SK-N-SH (cell line): Measurements from ENCODE around the gene OR5A1. TPM values are rescaled to one million over a fixed set of nuclear protein-coding genes. Genes with fewer than 3 reads are reported as not detected.

Experiments
- CTCF ChIA-PET: fragments of 300-600, 350-600 bp; formaldehyde crosslinking; extraction: SDS; loops from one replicate; lab custom pipeline; 2021; lab: Yijun Ruan, JAX
- POLR2A ChIA-PET: fragments of 350-600 bp; sonication (Branson Sonifier 250); formaldehyde crosslinking; extraction: SDS; loops from one replicate; lab custom pipeline; 2020; ENCODE audit warnings: antibody characterized with exemption, inconsistent platforms; lab: Yijun Ruan, JAX
- DNase-seq: peaks from one replicate; pipeline ENCODE4 v3.0.0; 2012
- H2AFZ ChIP-seq: fragments of 200-600 bp; sonication (generic); 2 replicates; pipeline ENCODE4 v1.8.1; 2016; ENCODE audit warnings: antibody characterized with exemption, mild to moderate bottlenecking, low read depth
- H3F3A ChIP-seq: fragments of 200-600 bp; sonication (generic); replicated peaks from 2 replicates; pipeline ENCODE3; 2016; ENCODE audit warnings: antibody characterized with exemption, mild to moderate bottlenecking; ENCODE audit not compliant: insufficient read depth
- H3K27ac ChIP-seq, 2 experiments: fragments of 200-500 bp in 1 of 2; fragments of 200-600 bp in 1 of 2; sonication (Bioruptor generic) in 1 of 2; sonication (generic), shearing (Covaris generic) in 1 of 2; 2 replicates each; pipeline versions ENCODE4 v1.5.1 to v1.6.1; 2014 to 2016; ENCODE audit warnings: low read depth in 2 of 2, inconsistent platforms in 1 of 2, low read length in 1 of 2, mild to moderate bottlenecking in 1 of 2, mixed read lengths in 1 of 2
- H3K27me3 ChIP-seq: fragments of 200-600 bp; sonication (generic), shearing (Covaris generic); 2 replicates; pipeline ENCODE4 v1.6.1; 2016; ENCODE audit warnings: mixed run types; ENCODE audit not compliant: insufficient read depth
- H3K36me3 ChIP-seq, 2 experiments: fragments of 200-500 bp in 1 of 2; fragments of 200-600 bp in 1 of 2; sonication (Bioruptor generic) in 1 of 2; sonication (generic) in 1 of 2; replicated peaks in 1 of 2; 2 replicates each; pipeline versions ENCODE3 to v1.5.1; 2014 to 2016; ENCODE audit warnings: low read length in 1 of 2, mild to moderate bottlenecking in 1 of 2; ENCODE audit not compliant: insufficient read depth in 2 of 2, control insufficient read depth in 1 of 2
- H3K4me1 ChIP-seq, 2 experiments: fragments of 200-500 bp in 1 of 2; fragments of 200-600 bp in 1 of 2; sonication (Bioruptor generic) in 1 of 2; sonication (generic), shearing (Covaris generic) in 1 of 2; 2 replicates each; pipeline versions ENCODE4 v1.5.1 to v1.6.1; 2014 to 2016; ENCODE audit warnings: low read depth in 1 of 2, low read length in 1 of 2, mixed run types in 1 of 2; ENCODE audit not compliant: insufficient read depth in 2 of 2, control insufficient read depth in 1 of 2
- H3K4me2 ChIP-seq: fragments of 200-600 bp; sonication (generic), shearing (Covaris generic); 2 replicates; pipeline ENCODE4 v1.6.1; 2017; ENCODE audit warnings: mixed run types
- H3K4me3 ChIP-seq, 2 experiments: fragments of 200-500 bp in 1 of 2; fragments of 200-600 bp in 1 of 2; sonication (Bioruptor generic) in 1 of 2; sonication (generic), shearing (Covaris generic) in 1 of 2; 2 replicates each; pipeline versions ENCODE4 v1.5.1 to v1.8.1; 2014 to 2016; ENCODE audit warnings: low read depth in 2 of 2, inconsistent platforms in 1 of 2, low read length in 1 of 2, mild to moderate bottlenecking in 1 of 2, mixed read lengths in 1 of 2, moderate library complexity in 1 of 2
- H3K79me2 ChIP-seq: fragments of 200-600 bp; sonication (generic); 2 replicates; pipeline ENCODE4 v1.8.1; 2017; ENCODE audit warnings: mild to moderate bottlenecking; ENCODE audit not compliant: insufficient read depth
- H3K9ac ChIP-seq: fragments of 200-600 bp; sonication (generic); 2 replicates; pipeline ENCODE4 v1.6.1; 2017; ENCODE audit warnings: mixed run types
- H3K9me2 ChIP-seq: fragments of 200-600 bp; sonication (generic); 2 replicates; pipeline ENCODE4 v1.6.1; 2017; ENCODE audit warnings: mixed run types
- H3K9me3 ChIP-seq: fragments of 200-600 bp; sonication (generic); 2 replicates; pipeline ENCODE4 v1.6.1; 2017; ENCODE audit warnings: mixed run types, mild to moderate bottlenecking, moderate library complexity
- H4K20me1 ChIP-seq: fragments of 200-600 bp; sonication (generic); 2 replicates; pipeline ENCODE4 v1.6.1; 2017; ENCODE audit warnings: mild to moderate bottlenecking, mixed run types; ENCODE audit not compliant: insufficient read depth
- ELF1 ChIP-seq: IDR thresholded peaks from 2 replicates; pipeline ENCODE4 v1.4.0; 2012
- EZH2phosphoT487 ChIP-seq: fragments of 200-600 bp; sonication (generic); IDR thresholded peaks from 2 replicates; pipeline ENCODE4 v1.6.1; 2017; ENCODE audit warnings: low read depth, mixed run types, mild to moderate bottlenecking, antibody characterized with exemption, moderate library complexity, borderline replicate concordance
- FOSL2 ChIP-seq: IDR thresholded peaks from 2 replicates; pipeline ENCODE4 v1.4.0; 2012; ENCODE audit warnings: low read depth, mild to moderate bottlenecking, moderate library complexity, borderline replicate concordance
- FOXM1 ChIP-seq: IDR thresholded peaks from 2 replicates; pipeline ENCODE4 v1.4.0; 2012; ENCODE audit warnings: low read depth, mild to moderate bottlenecking
- JUND ChIP-seq: IDR thresholded peaks from 2 replicates; pipeline ENCODE4 v1.4.0; 2012
- MAX ChIP-seq: IDR thresholded peaks from 2 replicates; pipeline ENCODE4 v1.4.0; 2012; ENCODE audit warnings: low read depth
- NRF1 ChIP-seq: IDR thresholded peaks from 2 replicates; pipeline ENCODE4 v1.6.1; 2012; ENCODE audit warnings: low read depth, mild to moderate bottlenecking, low read length
- POLR2AphosphoS5 ChIP-seq: IDR thresholded peaks from 2 replicates; pipeline ENCODE4 v1.6.1; 2012; ENCODE audit warnings: low read depth, low read length
- RAD21 ChIP-seq: IDR thresholded peaks from 2 replicates; pipeline ENCODE4 v1.6.1; 2012; ENCODE audit warnings: mild to moderate bottlenecking, low read length
- RCOR1 ChIP-seq: fragments of 150-350 bp; IDR thresholded peaks from 2 replicates; pipeline ENCODE4 v1.6.1; 2017; ENCODE audit warnings: antibody characterized with exemption, low read length
- REST ChIP-seq: IDR thresholded peaks from 2 replicates; pipeline ENCODE4 v1.6.1; 2012; ENCODE audit warnings: mild to moderate bottlenecking, low read depth, low read length, moderate library complexity
- RFX5 ChIP-seq: IDR thresholded peaks from 2 replicates; pipeline ENCODE4 v1.6.1; 2012; ENCODE audit warnings: mild to moderate bottlenecking, improper control_type of control experiment, low read length
- SIN3A ChIP-seq: IDR thresholded peaks from 2 replicates; pipeline ENCODE4 v1.6.1; 2012; ENCODE audit warnings: low read depth, mild to moderate bottlenecking, low read length, moderate library complexity, borderline replicate concordance
- SMC3 ChIP-seq: IDR thresholded peaks from 2 replicates; pipeline ENCODE4 v1.6.1; 2012; ENCODE audit warnings: low read depth, low read length, improper control_type of control experiment
- TAF1 ChIP-seq: IDR thresholded peaks from 2 replicates; pipeline ENCODE4 v1.6.1; 2012; ENCODE audit warnings: low read depth, mild to moderate bottlenecking, low read length, moderate library complexity, borderline replicate concordance
- TEAD4 ChIP-seq: IDR thresholded peaks from 2 replicates; pipeline ENCODE4 v1.4.0; 2012; ENCODE audit warnings: mild to moderate bottlenecking, borderline replicate concordance; ENCODE audit not compliant: insufficient read depth
- USF1 ChIP-seq: IDR thresholded peaks from 2 replicates; pipeline ENCODE4 v1.4.0; 2012; ENCODE audit warnings: low read depth, borderline replicate concordance
- YY1 ChIP-seq: IDR thresholded peaks from 2 replicates; pipeline ENCODE4 v1.4.0; 2012; ENCODE audit warnings: low read depth, mild to moderate bottlenecking
- ZBTB33 ChIP-seq: IDR thresholded peaks from 2 replicates; pipeline ENCODE4 v1.4.0; 2012; ENCODE audit warnings: low read depth, borderline replicate concordance
- WGBS: methylation state at CpG from one replicate; pipeline ENCODE4 v1.1.6; 2017; ENCODE audit warnings: low lambda C conversion rate; 5-methylcytosine and 5-hydroxymethylcytosine counted together
- polyA plus RNA-seq, 3 experiments: library from polyadenylated mRNA; depleted of rRNA; stranded (reverse); fragments of >200 nt; gene quantifications; 2 replicates each; pipeline ENCODE4 v1.2.3, GENCODE V29; 2012

The OR5A1 gene
- polyA plus RNA-seq, 1 of the 3 experiments (the other 2 are of a cell fraction): not detected

- no peak overlapping the region for H3K27ac ChIP-seq
- no peaks in the 10 kb centered on the region for H4K20me1 ChIP-seq
- no peak overlapping the region for H2AFZ ChIP-seq
- ChIA-PET CTCF (no interaction called here), POLR2A (no interaction called here)
- H3K36me3 ChIP-seq: no peaks in the 10 kb centered on the region
- no peaks in the 10 kb centered on the region for H3F3A ChIP-seq
- H3K9me2 ChIP-seq: no peaks in the 10 kb centered on the region
- no peak overlapping the region for H3K4me3 ChIP-seq
- H3K9ac ChIP-seq: no peak overlapping the region
- H3K4me2 ChIP-seq: no peak overlapping the region
- no peaks in the 10 kb centered on the region for H3K9me3 ChIP-seq
- H3K27me3 ChIP-seq: no peaks in the 10 kb centered on the region
- DNase-seq: no peak
- H3K79me2 ChIP-seq: no peaks in the 10 kb centered on the region
- H3K4me1 ChIP-seq: no peaks in the 10 kb centered on the region
- TF ChIP-seq SIN3A (no peak), ELF1 (no peak), YY1 (no peak), TAF1 (no peak), RFX5 (no peak), ZBTB33 (no peak), NRF1 (no peak), EZH2phosphoT487 (no peak), RCOR1 (no peak)
These were observed 42.1 kb upstream of the OR5A1 start for GRCh38 chr11:59394186-59394585.

- H4K20me1 ChIP-seq: no peaks in the 10 kb centered on the region
- ChIA-PET CTCF (interaction anchor here (1.3 kb wide), 1 partner anchor 229 kb away, joined by 3 read pairs; the partner anchor contains the start of gene DTX4), POLR2A (no interaction called here)
- DNase-seq: no peak
- H3K27me3 ChIP-seq: no peaks in the 10 kb centered on the region
- H3K9me3 ChIP-seq: peaks cover 12% of the 10 kb centered on the region
- no peaks in the 10 kb centered on the region for H3K4me1 ChIP-seq
- no peaks in the 10 kb centered on the region for H3K79me2 ChIP-seq
- no peaks in the 10 kb centered on the region for H3K9me2 ChIP-seq
- no peak overlapping the region for H3K4me3 ChIP-seq
- no peak overlapping the region for H3K9ac ChIP-seq
- no peak overlapping the region for H3K4me2 ChIP-seq
- H3K27ac ChIP-seq: no peak overlapping the region
- no peaks in the 10 kb centered on the region for H3F3A ChIP-seq
- no peak overlapping the region for H2AFZ ChIP-seq
- WGBS: 4% methylated on average over 3 of the region's 3 CpGs
- no peaks in the 10 kb centered on the region for H3K36me3 ChIP-seq
- TF ChIP-seq RAD21 (no peak), JUND (no peak), ZBTB33 (no peak), USF1 (no peak), MAX (no peak), REST (no peak), SIN3A (no peak), FOXM1 (no peak), ELF1 (no peak), TEAD4 (no peak), POLR2AphosphoS5 (no peak), FOSL2 (no peak), YY1 (no peak), SMC3 (no peak)
These were observed 35.6 kb upstream of the OR5A1 start for GRCh38 chr11:59400461-59401261.
